Measurements from ENCODE around the gene TMEM72. TPM values are rescaled to one million over a fixed set of nuclear protein-coding genes. Genes with fewer than 3 reads are reported as not detected.

Gene TMEM72
- total RNA-seq, 1 experiment from 2014 or later = not detected

DNA sequence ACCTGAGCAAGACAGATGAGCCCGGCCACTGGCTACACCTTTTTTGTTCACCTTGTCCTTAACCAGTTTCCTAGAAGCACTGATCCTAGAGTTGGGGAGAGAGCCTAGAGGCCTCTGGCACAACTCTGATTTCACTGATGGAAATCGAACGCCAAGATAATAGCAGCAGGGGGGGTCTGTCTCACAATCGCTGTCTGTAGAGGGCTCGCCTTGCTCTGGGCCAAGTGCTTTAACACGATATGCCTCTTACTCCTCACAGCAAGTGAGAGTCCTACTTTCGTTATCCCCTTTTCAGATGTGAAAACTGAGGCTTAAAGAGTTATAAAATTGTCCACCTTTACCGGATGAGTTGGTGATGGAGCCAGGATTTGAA is 48.9 kb downstream of the TMEM72 start:
- Histone ChIP-seq H3T11ph (ENCODE audit: low read length) (no peak overlapping the region), H2BK15ac (ENCODE audit: low read depth, low read length) (no peak overlapping the region), H4K20me1 (ENCODE audit: control insufficient read depth, insufficient read depth, insufficient read length) (no peaks in the 10 kb centered on the region), H3K18ac (ENCODE audit: insufficient read length, low read depth, low read length) (no peak overlapping the region), H4K8ac (replicated peaks; ENCODE audit: insufficient read length, low read depth, low read length) (no peak overlapping the region), H4K91ac (ENCODE audit: insufficient read length, low read depth, low read length) (no peak overlapping the region), H2BK5ac (ENCODE audit: insufficient read length, low read length) (no peak overlapping the region), H3K4ac (ENCODE audit: low read depth, low read length) (no peak overlapping the region), H2BK120ac (ENCODE audit: low read depth, low read length, poor library complexity, severe bottlenecking) (no peak overlapping the region), H3K79me1 (ENCODE audit: insufficient read depth, low read depth, low read length, poor library complexity, severe bottlenecking) (no peaks in the 10 kb centered on the region), H3K14ac (ENCODE audit: insufficient read depth, low read length) (no peak overlapping the region), H3K4me2 (ENCODE audit: insufficient read depth, insufficient read length, low read length) (peak overlapping the region; percentile 70), H3K9ac (ENCODE audit: extremely low read depth, insufficient read length, low read length) (no peak overlapping the region), H2AFZ (ENCODE audit: low read length) (no peak overlapping the region), H3K56ac (ENCODE audit: insufficient read length, low read depth, low read length) (no peak overlapping the region), H2AK5ac (ENCODE audit: insufficient read length, low read length) (no peak overlapping the region), H3K9me3 (ENCODE audit: control insufficient read depth, low read depth, low read length) (no peaks in the 10 kb centered on the region), H2BK20ac (ENCODE audit: low read depth, low read length, poor library complexity, severe bottlenecking) (no peak overlapping the region), H3K27ac (ENCODE audit: insufficient read length, low read depth, low read length) (no peak overlapping the region), H3K27me3 (ENCODE audit: insufficient read depth, low read length) (no peaks in the 10 kb centered on the region), H2BK12ac (ENCODE audit: insufficient read length, low read depth, low read length) (no peak overlapping the region), H3K23me2 (ENCODE audit: insufficient read length, low read depth, low read length, poor library complexity, severe bottlenecking) (peaks cover 11% of the 10 kb centered on the region), H3K23ac (ENCODE audit: insufficient read length, low read depth, low read length) (no peak overlapping the region), H3K4me1 (ENCODE audit: insufficient read depth, low read length) (peaks cover 21% of the 10 kb centered on the region; the same call in 1 of the 2 replicates), H4K5ac (ENCODE audit: insufficient read length, low read depth, low read length) (no peak overlapping the region), H3K79me2 (ENCODE audit: insufficient read depth, low read length) (no peaks in the 10 kb centered on the region)
- Mint-ChIP-seq H3K36me3 (ENCODE audit: insufficient read depth in 1 of 3, low read depth in 3 of 3) (peaks cover 5 to 11% (median 7%) of the 10 kb centered on the region in 3 experiments; a peak in 6 of 7 replicates), H3K9me3 (no peaks in the 10 kb centered on the region), H3K27ac (no peak overlapping the region), H3K4me1 (peaks cover 63 to 64% of the 10 kb centered on the region in 2 experiments), H3K27me3 (ENCODE audit: low read depth) (peaks cover 13% of the 10 kb centered on the region), H3K4me3 (peak overlapping the region; percentile 78 to 79)
- DNase-seq = no peak
- TF ChIP-seq, protein P1, sequence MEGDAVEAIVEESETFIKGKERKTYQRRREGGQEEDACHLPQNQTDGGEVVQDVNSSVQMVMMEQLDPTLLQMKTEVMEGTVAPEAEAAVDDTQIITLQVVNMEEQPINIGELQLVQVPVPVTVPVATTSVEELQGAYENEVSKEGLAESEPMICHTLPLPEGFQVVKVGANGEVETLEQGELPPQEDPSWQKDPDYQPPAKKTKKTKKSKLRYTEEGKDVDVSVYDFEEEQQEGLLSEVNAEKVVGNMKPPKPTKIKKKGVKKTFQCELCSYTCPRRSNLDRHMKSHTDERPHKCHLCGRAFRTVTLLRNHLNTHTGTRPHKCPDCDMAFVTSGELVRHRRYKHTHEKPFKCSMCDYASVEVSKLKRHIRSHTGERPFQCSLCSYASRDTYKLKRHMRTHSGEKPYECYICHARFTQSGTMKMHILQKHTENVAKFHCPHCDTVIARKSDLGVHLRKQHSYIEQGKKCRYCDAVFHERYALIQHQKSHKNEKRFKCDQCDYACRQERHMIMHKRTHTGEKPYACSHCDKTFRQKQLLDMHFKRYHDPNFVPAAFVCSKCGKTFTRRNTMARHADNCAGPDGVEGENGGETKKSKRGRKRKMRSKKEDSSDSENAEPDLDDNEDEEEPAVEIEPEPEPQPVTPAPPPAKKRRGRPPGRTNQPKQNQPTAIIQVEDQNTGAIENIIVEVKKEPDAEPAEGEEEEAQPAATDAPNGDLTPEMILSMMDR (conservative IDR thresholded peaks at IDR 0.05) = no peak; the same call in 2 of the 3 replicates
- no CpG with 5 or more reads among the region's 8 CpGs for WGBS (ENCODE audit: extremely low coverage, insufficient read length, low lambda C conversion rate)

All from H9 (cell line).